GM21360 (cell line): ENCODE measurements around the gene XAF1.
"Not testable (repeated sequence)": the region's sequence is repeated elsewhere in the genome, so short reads cannot be mapped to it uniquely, and the experiment has no call there.

Experiments used
- ATAC-seq: cut with Tn5 transposase; IDR thresholded peaks from one replicate; pipeline ENCODE4 v1.9.1; 2021; ENCODE audit warnings: mild to moderate bottlenecking, moderate library complexity; ENCODE audit not compliant: unreplicated experiment

XAF1 gene, protein sequence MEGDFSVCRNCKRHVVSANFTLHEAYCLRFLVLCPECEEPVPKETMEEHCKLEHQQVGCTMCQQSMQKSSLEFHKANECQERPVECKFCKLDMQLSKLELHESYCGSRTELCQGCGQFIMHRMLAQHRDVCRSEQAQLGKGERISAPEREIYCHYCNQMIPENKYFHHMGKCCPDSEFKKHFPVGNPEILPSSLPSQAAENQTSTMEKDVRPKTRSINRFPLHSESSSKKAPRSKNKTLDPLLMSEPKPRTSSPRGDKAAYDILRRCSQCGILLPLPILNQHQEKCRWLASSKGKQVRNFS

DNA sequence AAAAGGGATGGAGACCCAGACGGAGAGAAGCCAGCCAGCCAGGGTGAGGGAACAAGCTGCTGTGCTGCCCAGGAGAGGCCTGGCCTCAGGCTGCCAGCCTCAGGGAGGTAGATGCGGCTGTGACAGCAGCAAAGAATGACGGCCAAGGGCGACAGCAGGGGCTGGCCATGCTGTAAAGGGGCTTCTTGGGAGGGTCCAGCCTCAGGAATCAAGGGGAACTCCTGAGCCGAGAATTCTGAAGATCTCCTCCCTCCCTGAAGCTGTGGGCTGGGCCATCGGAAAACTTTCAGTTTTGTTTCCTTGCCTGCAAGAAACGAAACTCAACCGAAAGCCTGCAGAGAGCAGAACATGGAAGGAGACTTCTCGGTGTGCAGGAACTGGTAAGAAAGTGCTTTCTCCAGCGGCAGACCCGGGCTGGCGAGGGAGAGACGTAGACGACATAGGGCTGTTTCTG lies at the start of gene XAF1:
Gene XAF1, plus strand, starts transcription at position 316 of the 454 bp plus-strand sequence. Its CDS starts 33 bp downstream, at position 349.
- ATAC-seq, result no peak

DNA sequence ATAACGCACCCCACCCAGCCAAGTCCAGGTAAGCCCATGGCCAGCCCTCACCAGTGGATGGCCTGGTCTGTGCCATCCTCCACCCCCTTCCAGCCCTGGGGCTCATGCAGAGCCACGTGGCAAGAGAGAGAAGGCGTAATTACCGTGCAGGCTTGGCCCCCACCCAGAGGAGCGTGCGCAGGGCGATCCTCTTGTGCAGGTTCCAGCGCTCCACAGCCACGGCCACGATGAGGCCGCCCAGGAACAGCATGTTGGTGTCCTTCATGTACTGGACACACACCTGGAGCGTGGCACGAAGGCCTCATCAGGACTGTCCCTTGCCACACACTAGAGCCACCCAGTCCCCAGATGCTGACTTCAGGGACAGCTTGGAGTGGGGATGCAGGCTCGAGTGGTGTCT lies 49.3 kb upstream of the XAF1 start:
- ATAC-seq, result no peak

DNA sequence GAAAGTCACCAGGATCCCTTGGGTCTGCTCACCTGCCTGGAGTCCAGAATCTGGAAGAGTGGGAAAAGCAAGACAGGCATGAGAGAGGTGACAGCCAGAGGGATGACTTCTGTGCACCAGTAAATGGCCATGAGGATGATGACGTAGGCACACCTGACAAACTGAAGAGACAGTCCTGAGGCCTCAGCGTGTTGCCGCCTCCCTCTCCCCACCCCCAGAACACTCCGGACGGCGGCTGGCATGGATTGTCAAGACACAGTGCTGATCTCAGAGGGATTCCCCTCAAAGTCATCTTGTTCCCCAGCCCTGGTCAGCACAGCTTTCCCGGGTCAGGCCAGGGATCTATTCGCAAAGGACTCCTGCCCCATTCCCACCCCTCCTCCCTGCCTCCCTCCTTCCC lies 48.9 kb upstream of the XAF1 start:
- no peak for ATAC-seq

DNA sequence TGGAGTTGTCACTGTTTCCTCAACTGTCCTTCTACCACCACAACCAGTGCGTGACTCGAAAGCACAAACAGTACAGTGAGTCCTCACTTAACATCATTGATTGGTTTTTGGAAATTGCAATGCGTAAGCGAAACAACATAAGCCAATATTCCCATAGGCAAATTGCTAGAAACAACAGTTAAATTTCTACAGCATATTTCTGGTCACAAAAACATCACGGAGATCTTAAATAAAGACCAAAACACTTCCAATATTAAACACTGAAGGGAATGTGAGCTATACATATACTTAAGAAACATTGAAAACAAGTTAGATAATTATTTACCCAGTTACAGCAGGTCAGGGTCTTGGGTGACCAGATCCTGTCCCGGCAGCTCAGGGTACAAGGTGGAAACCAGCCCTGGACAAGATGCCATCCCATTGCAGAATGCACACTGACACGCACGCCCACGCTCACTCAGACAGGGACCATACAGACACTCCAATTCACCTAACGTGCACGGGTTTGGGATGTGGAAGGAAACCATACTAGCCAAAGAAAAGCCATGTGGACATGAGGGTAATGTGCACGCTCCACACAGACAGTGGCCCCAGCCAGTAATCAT lies 47.4 kb upstream of the XAF1 start:
- no peak for ATAC-seq

DNA sequence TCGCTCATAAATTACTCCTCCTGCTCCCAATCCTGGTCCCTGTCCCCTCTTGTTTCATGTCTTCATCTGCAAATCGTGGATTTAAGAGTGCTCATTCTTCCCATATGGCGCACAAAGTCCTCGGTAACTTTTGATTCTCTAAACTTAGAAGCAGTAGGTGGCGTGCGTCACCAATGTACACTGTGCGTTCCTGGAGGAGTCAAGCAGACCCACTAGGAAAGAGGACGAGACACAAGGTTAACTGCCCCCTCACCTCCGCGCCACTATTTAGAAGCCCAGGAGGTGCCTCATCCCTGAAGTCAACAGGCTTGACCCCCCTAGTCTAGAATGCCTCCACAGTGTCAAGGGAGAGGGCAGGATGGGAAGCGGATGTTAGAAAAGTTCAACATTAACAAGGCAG lies 45.5 kb upstream of the XAF1 start:
- ATAC-seq, result no peak

DNA sequence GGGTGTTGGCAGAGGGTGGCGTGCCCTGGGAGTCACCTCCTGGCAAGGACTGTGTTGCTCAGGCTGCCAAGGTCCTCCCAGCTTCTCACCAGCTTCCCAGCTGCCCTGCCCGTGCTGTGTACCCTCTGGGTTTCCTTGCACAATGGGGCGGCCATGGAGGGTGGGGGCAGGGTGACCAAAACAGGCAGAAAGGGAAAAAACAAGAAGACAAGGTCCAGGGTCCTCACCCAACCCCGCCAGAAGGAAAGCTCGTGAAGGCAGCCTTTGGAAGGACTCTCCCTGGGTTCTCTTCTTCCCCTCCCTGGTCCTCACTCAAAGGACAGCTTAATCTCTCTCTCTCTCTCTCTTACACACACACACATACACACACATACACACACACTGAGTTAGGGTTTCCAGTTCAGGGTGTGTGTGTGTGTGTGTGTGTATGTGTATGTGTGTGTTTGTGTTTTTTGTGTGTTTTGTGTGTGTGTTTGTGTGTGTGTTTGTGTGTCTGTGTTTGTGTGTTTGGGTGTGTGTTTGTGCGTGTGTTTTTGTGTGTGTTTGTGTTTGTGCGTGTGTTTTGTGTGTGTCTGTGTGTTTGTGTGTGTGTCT lies 44.7 kb upstream of the XAF1 start:
- ATAC-seq, result no peak

DNA sequence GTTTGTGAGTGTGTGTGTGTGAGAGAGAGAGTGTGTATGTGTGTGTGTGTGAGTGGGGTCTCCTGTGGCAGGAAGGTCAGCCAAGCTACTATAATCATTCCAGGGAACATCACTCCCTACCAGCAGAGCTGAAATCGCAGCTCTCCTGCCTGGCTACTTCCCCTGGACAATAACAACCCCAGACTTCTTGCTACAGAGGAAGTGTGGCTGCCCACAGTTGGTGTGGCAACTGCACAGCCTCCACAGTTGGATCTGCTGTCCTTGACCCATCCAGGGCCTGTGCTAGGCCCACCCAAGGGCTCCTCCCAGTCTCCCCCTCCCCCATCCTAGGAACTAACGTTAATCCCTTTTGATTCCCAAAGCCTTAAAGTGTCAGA lies 44.2 kb upstream of the XAF1 start:
- no peak for ATAC-seq

DNA sequence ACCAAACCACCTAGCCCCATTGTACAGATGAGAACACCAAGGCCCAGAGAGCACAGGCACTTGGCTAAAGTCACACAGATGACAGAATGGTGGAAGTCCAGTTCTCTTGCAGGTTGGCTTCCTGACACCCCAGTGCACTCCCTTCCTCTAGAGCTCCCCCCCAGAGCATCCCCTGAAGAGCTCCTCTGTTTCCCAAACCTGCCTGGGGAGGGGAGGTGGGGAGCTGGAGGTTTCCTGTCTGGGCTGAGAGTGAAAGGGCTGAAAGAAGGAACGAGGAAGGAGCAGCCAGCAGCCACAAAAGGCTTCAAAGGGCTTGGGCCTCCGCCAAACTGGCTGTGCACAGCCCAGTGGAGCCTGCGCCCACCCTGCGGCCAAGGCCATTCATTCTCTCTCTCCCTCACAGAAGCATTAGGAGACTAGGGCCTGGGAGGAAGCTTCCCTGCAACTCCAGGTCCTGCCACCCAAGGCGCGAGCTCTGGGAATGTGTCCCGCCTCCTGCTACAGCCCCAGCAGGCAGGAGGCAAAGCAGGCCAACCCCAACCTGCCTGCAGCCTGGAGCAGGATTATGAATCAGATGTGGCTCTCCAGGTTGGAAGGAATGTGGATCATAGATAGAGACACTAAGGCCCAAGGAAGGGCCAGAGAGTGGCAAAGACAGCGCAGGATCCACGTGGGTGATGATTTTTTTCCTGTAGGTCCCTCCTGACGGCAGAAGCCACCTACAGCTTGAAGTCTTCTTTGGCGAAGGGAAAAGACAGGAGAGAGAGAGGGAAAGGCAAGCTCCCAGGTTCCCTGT lies 43.6 kb upstream of the XAF1 start:
- ATAC-seq, result no peak

DNA sequence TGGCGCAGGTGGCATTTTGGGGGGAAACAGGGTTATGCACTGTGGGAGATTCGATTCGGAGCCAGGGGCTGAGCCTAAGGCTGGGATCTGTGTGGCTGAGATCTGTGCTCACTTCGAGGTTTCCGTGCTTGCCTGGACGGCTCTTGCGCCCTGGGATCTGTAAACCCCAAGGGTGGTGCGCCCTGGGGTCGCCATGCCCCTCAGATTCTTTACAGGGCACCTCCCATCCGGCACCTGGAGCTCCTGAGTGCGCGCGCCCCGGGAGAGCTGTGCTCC lies 43.1 kb upstream of the XAF1 start:
- ATAC-seq, result no peak

DNA sequence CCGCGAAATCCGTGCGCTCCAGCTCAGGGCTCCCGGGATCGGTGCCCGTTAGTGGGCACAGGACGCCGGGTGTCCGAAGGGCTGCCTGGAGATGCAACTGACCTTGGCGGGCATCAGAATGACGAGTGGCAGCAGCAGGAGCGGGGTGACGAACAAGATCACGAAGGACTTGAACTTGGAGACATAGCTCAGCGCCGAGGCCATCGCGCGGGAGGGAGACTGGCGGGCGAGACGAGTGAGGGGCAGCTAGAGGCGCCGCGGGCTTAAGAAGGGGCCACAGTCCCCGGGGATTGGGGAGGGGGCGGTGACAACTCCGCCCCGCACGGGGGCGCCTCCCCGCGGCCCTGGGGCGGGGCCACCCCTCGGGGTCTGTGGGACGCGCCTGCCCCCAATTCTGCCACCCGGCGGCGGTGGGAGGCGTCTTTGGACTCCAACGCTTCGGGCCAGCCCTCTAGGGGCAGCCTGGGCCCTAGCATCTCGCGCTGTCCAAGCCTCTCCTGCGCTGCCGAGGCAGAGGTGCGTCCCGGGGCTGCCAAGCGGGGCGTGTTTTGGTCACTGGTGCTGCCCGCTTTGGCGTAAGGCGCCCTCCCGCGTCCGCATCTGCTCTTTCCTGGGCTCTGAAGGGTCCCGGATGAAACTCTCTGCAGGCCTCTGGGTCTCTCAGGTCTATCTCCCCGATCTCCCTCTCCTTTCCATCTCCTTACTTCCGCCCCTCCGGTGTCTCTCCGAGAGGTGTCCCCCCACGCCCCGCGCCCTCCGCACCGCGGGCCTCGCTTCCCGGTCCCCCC lies 42.5 kb upstream of the XAF1 start, which contains the start of gene SLC13A5:
Gene SLC13A5, minus strand, starts transcription at position 240 of the 788 bp plus-strand sequence. Its CDS starts 36 bp downstream, at position 204.
- ATAC-seq, result no peak

DNA sequence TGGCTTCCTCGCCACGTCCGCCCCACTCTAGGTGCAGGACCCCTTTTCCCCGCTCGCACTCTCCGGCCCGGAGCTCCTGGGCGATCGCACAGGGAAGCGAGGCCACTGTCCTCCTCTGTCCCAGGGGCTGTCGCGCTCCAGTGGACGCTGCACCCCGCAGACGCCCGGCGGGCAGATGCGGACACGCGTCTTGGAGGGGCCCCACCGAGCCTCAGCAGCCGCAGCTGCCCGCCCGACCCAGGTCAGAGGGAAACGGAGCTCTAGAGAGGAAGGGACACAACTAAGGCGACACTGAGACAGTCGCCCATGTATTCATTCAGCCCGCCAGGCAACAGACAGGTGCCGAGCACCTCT lies 42.0 kb upstream of the XAF1 start:
- ATAC-seq, result no peak

DNA sequence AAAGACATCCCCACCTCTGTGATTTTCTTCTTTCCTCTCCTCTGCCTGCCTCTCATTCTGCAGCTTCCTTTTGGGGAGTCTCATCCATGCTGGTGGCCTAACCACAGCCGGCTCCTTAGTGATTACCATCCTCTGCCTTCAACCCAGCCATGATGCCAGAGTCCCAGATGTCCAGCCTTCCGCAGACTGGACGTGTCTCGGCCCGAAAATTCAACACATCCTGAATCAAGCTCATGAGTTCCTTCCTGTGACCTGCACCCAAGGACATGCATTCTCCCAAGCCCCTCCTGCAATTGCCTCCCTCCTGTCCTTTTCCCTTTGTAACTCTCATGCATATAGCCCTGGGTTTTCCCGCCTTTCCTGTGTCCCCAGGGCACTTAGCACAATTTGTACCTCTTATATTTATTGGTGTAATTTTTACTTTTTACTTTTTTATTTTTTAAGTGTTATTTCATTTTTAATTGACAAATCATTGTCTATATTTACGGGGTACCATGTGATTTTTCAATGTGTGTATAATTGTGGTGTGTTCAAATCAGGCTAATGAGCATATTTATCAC lies 41.5 kb upstream of the XAF1 start:
- no peak for ATAC-seq

DNA sequence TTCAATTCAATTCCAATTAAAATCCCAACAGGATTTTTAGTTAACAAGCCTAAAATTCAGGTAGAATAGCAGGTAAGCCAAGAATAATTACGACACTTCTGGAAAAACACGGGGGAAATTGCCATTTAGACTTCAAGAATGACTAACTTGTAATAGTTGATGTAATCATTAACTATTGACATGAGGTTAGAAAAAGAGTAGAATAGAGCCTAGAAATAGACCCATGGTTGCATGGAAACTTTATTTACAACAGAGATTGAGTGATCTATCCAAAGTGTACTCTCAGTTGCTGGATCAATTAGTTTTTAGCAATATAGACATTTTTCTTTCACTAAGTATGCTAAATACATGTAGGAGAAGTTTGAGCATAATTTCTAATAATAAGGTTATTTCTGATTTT lies 39.1 kb upstream of the XAF1 start:
- no peak for ATAC-seq

DNA sequence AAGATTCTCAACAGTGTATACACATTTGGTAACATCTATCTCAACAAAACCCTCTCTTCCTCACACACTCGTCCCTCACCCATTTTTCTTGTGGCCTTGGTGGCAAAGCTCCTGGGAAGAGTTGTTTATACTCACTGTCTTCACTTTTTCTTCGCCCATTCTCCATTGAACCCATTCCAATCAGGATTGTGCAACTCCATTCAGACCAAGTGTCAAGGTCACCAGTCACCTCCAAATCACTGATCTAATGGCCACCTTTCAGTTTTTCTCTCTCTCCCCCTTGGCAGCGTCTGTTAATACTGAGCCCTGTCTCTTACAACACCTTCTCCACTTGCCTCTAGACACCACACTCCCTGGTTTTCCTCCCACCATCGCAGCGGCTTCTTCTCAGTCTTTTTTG lies 34.1 kb upstream of the XAF1 start:
- no peak for ATAC-seq

DNA sequence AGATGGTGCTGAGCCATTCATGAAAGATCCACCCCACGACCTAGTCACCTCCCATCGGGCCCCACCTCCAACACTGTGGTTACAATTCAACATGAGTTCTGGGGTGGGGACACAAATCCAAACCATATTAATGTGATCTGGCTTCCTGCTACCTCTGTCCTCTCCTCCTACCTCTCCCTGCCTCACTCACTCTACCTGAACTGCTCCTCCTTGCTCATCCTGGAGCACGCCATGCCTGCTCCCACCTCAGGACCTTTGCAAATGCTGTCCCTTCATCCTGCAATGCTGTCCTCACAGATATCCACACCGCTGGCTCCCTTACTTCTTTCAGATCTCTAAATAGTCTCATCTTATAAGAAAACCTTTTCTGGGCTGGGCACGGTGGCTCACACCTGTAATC lies 31.8 kb upstream of the XAF1 start:
- ATAC-seq, result no peak

DNA sequence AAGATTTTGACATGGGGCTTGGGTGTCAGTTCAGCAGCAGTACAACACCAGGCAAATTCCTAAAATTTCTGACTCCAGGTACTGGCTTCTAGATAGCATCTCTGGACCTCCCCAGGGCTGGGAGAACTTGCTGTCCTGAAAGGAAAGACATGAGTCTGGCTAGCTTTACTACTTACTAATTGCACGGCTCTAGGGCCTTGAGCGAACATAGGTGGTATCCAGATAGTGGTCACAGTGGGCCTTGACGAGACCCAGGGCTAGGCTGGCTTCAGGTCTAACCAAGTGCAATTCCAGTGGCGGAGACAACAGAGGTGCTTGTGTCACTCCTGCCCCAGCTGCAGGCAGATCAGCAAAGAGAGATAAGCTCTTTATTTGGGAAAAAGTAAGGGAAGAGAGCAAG lies 26.3 kb upstream of the XAF1 start:
- no peak for ATAC-seq

DNA sequence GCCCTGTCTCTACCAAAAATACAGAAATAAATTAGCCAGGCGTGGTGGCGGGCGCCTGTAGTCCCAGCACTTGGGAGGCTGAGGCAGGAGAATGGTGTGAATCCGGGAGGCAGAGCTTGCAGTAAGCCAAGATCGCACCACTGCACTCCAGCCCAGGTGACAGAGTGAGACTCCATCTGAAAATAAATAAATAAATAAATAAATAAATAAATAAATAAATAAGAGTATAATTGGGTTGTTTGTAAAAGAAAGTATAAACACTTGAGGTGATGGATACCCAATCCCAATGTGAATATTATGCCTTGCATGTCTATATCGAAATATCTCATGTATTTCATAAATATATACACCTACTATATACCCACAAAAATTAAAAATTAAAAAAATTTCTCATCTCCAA lies 9.2 kb upstream of the XAF1 start:
- not testable (repeated sequence) for ATAC-seq

DNA sequence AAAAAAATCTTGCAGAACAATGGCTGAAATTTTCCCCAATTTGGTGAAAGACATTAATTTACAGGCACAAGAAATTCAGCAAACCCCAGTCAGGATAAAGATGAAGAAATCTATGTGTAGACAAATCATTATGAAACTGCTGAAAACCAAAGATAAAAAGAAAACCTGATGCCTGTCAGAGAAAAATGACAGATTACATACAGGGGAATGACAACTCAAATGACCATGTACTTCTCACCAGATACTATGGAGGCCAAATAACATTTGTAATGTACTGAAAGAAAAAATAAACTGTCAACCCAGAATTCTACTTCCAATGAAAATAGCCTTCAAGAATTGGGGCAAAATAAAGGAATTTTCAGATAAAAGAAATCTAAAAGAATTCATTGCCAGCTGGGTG lies 7.2 kb upstream of the XAF1 start:
- ATAC-seq, result no peak

DNA sequence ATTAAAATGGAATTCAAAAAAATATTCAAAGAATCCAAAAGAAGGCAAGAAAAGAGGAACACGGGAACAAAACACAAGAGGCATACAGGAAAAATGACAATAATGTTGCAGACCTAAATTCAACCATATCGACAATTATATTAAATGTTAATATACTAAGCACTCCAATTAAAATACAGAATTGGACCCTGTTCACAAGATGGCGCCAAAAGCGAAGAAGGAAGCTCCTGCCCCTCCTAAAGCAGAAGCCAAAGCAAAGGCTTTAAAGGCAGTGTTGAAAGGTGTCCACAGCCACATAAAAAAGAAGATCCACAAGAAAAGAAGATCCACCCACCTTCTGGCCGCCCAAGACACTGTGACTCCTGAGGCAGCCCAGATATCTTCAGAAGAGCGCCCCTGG lies 6.3 kb upstream of the XAF1 start:
- ATAC-seq, result no peak

DNA sequence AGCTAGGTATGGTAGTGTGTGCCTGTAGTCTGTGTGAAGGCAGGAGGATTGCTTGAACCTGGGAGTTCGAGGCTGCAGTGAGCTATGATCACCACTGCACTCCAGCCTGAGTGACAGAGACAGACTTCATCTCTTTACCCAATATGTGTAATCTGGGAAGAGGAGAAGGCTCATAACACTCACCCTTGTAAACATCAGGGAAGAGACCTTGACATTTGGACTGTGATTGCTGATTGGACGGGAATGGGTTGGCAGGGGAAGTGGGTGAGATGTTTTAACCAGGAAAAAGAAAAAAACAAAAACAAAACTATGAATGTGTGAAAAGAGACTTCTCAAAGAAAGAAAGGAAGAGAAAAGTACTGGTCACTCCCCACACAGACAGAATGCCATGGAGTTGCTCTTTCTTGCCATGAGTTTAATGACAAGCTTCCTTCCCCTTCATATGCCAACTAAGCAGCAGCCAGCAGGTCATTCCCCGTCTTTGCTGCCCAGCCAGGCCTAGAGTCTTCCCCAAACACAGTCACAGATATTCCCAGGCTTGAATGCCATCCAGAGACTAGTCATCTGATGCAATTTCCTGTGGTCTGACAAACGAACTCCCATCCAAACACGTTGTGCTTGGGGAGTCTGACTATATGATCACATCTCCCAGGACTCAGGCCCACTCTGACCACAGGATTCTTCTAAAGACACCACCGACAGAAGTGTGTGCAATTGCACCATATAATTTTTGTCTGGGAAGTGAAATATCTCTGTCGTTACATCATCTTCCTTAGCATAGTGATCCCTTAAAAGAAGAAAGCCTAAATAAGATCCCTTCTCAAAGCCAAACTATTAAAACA lies 3.6 kb upstream of the XAF1 start:
- no peak for ATAC-seq
